Measurements from ENCODE around the gene GRM5. TPM values are rescaled to one million over a fixed set of nuclear protein-coding genes. Genes with fewer than 3 reads are reported as not detected.

GRM5 gene
- total RNA-seq, 4 donors from 2014 or later = not detected

DNA sequence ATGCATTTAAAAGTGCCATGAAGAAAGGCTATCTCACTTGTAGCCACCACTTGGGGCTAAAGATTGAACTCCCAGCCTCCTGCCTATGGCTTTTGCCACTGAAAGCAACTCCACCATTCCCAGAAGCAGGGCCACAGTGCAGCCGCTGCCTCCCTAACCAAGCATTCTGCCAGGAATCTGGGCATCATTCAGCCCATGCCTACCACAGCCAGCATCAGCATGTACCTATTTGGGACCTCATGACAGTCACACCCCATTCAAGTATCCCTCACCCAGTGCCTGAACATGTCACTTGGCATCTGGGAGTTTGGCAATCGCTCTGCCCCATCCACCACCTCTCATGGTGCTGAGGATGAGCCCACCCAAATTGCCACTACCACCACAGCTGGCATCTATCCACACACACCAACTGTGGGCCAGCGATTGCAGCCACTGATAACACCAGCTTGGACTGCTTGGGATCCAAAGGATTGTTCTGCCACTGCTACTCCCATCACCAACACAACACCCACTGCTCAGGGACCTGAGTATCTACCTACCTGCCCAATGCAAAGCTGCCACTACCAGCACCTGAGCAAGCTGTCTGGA, 234.4 kb downstream of the GRM5 start:
- Histone ChIP-seq H3K4me1 (no peaks in the 10 kb centered on the region), H3K27me3 (no peaks in the 10 kb centered on the region), H3K36me3 (no peaks in the 10 kb centered on the region), H3K27ac (no peak overlapping the region), H3K4me3 (no peak overlapping the region), H3K9me3 (no peaks in the 10 kb centered on the region)
- TF ChIP-seq, protein P1, sequence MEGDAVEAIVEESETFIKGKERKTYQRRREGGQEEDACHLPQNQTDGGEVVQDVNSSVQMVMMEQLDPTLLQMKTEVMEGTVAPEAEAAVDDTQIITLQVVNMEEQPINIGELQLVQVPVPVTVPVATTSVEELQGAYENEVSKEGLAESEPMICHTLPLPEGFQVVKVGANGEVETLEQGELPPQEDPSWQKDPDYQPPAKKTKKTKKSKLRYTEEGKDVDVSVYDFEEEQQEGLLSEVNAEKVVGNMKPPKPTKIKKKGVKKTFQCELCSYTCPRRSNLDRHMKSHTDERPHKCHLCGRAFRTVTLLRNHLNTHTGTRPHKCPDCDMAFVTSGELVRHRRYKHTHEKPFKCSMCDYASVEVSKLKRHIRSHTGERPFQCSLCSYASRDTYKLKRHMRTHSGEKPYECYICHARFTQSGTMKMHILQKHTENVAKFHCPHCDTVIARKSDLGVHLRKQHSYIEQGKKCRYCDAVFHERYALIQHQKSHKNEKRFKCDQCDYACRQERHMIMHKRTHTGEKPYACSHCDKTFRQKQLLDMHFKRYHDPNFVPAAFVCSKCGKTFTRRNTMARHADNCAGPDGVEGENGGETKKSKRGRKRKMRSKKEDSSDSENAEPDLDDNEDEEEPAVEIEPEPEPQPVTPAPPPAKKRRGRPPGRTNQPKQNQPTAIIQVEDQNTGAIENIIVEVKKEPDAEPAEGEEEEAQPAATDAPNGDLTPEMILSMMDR (IDR thresholded peaks at IDR 0.05) = no peak
- no peak for TF ChIP-seq POLR2AphosphoS5 (IDR thresholded peaks at IDR 0.05)
- TF ChIP-seq POLR2A (IDR thresholded peaks at IDR 0.05) = no peak
- TF ChIP-seq EP300 (IDR thresholded peaks at IDR 0.05; ENCODE audit: low read depth) = no peak
- in situ Hi-C loops (cut with MboI; ENCODE audit: low pct_ligation_motif_present in 1 of 4, low pct_unique_long_range_greater_than_20kb in 1 of 4, low sequenced_read_pairs in 3 of 4) (no loop called here), intact Hi-C loops (cut with DNase I; ENCODE audit: low total_unique reads) (no loop called here)
- DNase-seq = no peak
- 89% methylated on average over 3 of the region's 3 CpGs; no CpG with 5 or more reads in 1 of the 2 donors for WGBS, 2 donors (ENCODE audit: low coverage in 1 of 2)

DNA sequence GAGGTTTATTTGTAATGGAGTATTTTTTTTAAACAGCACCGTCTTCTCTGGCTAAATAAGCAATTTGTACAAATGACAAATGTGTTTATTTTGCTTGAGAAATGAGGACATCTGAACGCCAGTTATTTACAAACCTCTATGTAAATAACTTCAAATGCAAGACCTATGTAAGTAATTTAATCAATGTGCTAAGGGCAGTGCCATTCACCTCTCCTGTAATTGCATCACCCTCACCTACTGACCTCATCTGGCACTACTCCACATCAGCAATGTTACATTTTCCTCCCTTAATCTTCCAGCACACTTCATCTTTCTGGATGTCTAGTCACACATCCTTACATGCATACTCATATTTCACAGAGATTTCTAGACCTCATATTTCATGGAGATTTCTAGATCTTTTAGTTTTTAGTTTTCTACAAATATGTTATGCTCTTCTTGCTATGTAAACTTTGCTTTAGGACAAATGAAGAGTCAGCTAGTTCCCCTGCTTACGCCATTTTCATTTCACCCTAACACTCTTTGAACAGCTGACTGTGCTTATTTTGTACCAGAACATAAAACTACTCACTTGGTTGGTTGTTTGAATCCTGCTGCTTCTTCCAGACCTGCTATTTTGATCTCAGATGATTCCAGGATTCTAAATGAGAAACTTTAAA, 238.6 kb downstream of the GRM5 start:
- intact Hi-C loops (cut with DNase I; ENCODE audit: low total_unique reads) (no loop called here), in situ Hi-C loops (cut with MboI; ENCODE audit: low pct_ligation_motif_present in 1 of 4, low pct_unique_long_range_greater_than_20kb in 1 of 4, low sequenced_read_pairs in 3 of 4) (no loop called here)
- no peak overlapping the region for H3K4me3 ChIP-seq
- TF ChIP-seq POLR2AphosphoS5 (IDR thresholded peaks at IDR 0.05) (no peak), POLR2A (IDR thresholded peaks at IDR 0.05) (no peak), EP300 (IDR thresholded peaks at IDR 0.05; ENCODE audit: low read depth) (no peak)
- TF ChIP-seq, protein P1 (IDR thresholded peaks at IDR 0.05) = no peak
- H3K27me3 ChIP-seq = no peaks in the 10 kb centered on the region
- no peak for DNase-seq
- WGBS, 2 donors (ENCODE audit: low coverage in 1 of 2) = 43 to 47% methylated on average over 2 to 3 of the region's 3 CpGs
- no peak overlapping the region for H3K27ac ChIP-seq
- H3K9me3 ChIP-seq = no peaks in the 10 kb centered on the region
- no peaks in the 10 kb centered on the region for H3K36me3 ChIP-seq
- no peaks in the 10 kb centered on the region for H3K4me1 ChIP-seq

DNA sequence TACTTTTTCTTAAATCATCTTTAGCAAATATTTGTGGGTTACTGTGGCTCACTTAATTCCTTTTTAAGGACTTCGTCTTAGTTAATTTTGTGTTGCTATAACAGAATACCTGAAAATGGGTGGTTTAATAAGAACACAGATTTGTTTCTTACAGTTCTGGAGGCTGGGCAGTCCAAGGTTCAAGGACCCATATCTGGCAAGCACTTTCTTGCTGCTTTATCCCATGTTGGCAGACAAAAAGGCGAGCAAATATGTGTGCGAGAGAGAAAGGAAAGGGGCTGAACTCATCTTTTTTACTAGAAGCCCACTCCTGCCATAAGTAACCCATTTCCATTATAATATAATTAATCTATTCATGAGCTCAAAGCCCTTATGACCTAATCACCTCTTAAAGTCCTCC, 246.2 kb downstream of the GRM5 start:
- Histone ChIP-seq H3K27ac (no peak overlapping the region), H3K36me3 (no peaks in the 10 kb centered on the region), H3K27me3 (no peaks in the 10 kb centered on the region), H3K9me3 (no peaks in the 10 kb centered on the region), H3K4me3 (no peak overlapping the region), H3K4me1 (no peaks in the 10 kb centered on the region)
- no peak for DNase-seq
- in situ Hi-C loops (cut with MboI; ENCODE audit: low pct_ligation_motif_present in 1 of 4, low pct_unique_long_range_greater_than_20kb in 1 of 4, low sequenced_read_pairs in 3 of 4) (no loop called here), intact Hi-C loops (cut with DNase I; ENCODE audit: low total_unique reads) (no loop called here)
- WGBS, 2 donors (ENCODE audit: low coverage in 1 of 2) = 90 to 93% methylated on average over 3 of the region's 3 CpGs
- no peak for TF ChIP-seq POLR2A (IDR thresholded peaks at IDR 0.05)
- TF ChIP-seq, protein P1 (IDR thresholded peaks at IDR 0.05) = no peak

DNA sequence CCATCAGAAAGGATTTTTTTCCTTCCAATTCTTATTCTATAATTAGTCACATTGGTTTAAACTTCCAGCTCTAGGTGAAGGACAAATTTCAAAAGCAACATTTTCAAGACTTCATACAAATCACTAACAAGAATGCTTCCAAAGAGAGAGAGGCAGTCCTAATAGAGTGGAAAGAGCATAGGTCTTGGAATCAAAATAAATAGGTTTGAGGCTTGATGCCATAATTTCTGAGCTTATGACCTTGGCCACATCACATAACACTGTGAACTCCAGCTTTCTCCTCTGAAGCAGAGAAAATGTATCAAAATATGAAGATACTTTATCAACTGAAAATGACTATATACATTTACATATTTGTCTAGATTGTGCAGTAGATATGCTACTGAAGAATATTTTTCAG, 246.8 kb downstream of the GRM5 start:
- TF ChIP-seq EP300 (IDR thresholded peaks at IDR 0.05; ENCODE audit: low read depth) = no peak
- TF ChIP-seq POLR2A (IDR thresholded peaks at IDR 0.05) = no peak
- TF ChIP-seq, protein P1 (IDR thresholded peaks at IDR 0.05) = no peak
- TF ChIP-seq POLR2AphosphoS5 (IDR thresholded peaks at IDR 0.05) = no peak
- no peak for DNase-seq
- Histone ChIP-seq H3K27ac (no peak overlapping the region), H3K9me3 (no peaks in the 10 kb centered on the region), H3K4me3 (no peak overlapping the region), H3K27me3 (no peaks in the 10 kb centered on the region), H3K4me1 (no peaks in the 10 kb centered on the region), H3K36me3 (no peaks in the 10 kb centered on the region)
- intact Hi-C loops (cut with DNase I; ENCODE audit: low total_unique reads) (no loop called here), in situ Hi-C loops (cut with MboI; ENCODE audit: low pct_ligation_motif_present in 1 of 4, low pct_unique_long_range_greater_than_20kb in 1 of 4, low sequenced_read_pairs in 3 of 4) (no loop called here)

Data from transverse colon (tissue), 4 donors.